H1 (cell line): Measurements from ENCODE around the gene ZRANB3. TPM values are rescaled to one million over a fixed set of nuclear protein-coding genes. Genes with fewer than 3 reads are reported as not detected.

ENCODE experiments used
- CTCF ChIA-PET: fragments of 300-600 bp; sonication (Branson Sonifier 250); formaldehyde crosslinking; loops from one replicate; lab custom pipeline; 2021; ENCODE audit not compliant: partially characterized antibody; lab: Charles Lee
- POLR2A ChIA-PET: fragments of 300-600 bp; sonication (Branson Sonifier 250); formaldehyde crosslinking; loops from one replicate; lab custom pipeline; 2021; ENCODE audit warnings: inconsistent platforms; ENCODE audit not compliant: partially characterized antibody; lab: Charles Lee
- DNase-seq, 2 experiments: peaks; one replicate each; pipeline versions ENCODE4 v3.0.0 to v3.0.0-alpha.2; 2010 to 2022; ENCODE audit warnings: low spot score in 2 of 2, low read depth in 1 of 2, mixed read lengths in 1 of 2
- FAIRE-seq: peaks from 2 replicates; lab custom pipeline; 2011; peaks lifted over from hg19 to GRCh38; lab: Jason Lieb, UNC
- H2AFZ ChIP-seq: 2 replicates; pipeline ENCODE4 v1.8.1; 2012; ENCODE audit warnings: low read length, inconsistent platforms
- H2AK5ac ChIP-seq: 2 replicates; pipeline ENCODE4 v1.6.1; 2013; ENCODE audit warnings: low read depth, low read length
- H2BK120ac ChIP-seq: replicated peaks from 2 replicates; pipeline ENCODE3; 2013; ENCODE audit warnings: low read depth, low read length, inconsistent platforms
- H2BK12ac ChIP-seq: 2 replicates; pipeline ENCODE4 v1.6.1; 2013; ENCODE audit warnings: low read depth, low read length
- H2BK15ac ChIP-seq: 2 replicates; pipeline ENCODE4 v1.6.1; 2013; ENCODE audit warnings: low read length
- H2BK20ac ChIP-seq: 2 replicates; pipeline ENCODE4 v1.6.1; 2013; ENCODE audit warnings: low read length
- H2BK5ac ChIP-seq: 2 replicates; pipeline ENCODE4 v1.6.1; 2013; ENCODE audit warnings: low read depth, low read length
- H3K14ac ChIP-seq: 2 replicates; pipeline ENCODE4 v1.6.1; 2013; ENCODE audit warnings: inconsistent platforms; ENCODE audit not compliant: insufficient read length
- H3K18ac ChIP-seq: 2 replicates; pipeline ENCODE4 v1.6.1; 2013; ENCODE audit warnings: low read length; ENCODE audit errors: extremely low read depth
- H3K23ac ChIP-seq: 2 replicates; pipeline ENCODE4 v1.6.1; 2013; ENCODE audit warnings: inconsistent platforms; ENCODE audit not compliant: insufficient read length
- H3K23me2 ChIP-seq: 2 replicates; pipeline ENCODE4 v1.6.1; 2013; ENCODE audit warnings: low read depth, low read length
- H3K27ac ChIP-seq: 2 replicates; pipeline ENCODE4 v1.6.1; 2011; ENCODE audit warnings: low read depth, low read length, inconsistent platforms
- H3K27me3 ChIP-seq, 4 experiments: replicated peaks in 1 of 4; 1 replicate in 1 of 4; 2 replicates in 3 of 4; pipeline versions ENCODE4 v1.6.1 to v1.8.1; 2011 to 2013; ENCODE audit warnings: low read length in 3 of 4, mild to moderate bottlenecking in 3 of 4, inconsistent platforms in 2 of 4, mixed read lengths in 2 of 4, moderate library complexity in 1 of 4; ENCODE audit not compliant: control insufficient read depth in 3 of 4, insufficient read depth in 3 of 4; ENCODE audit errors: extremely low read depth in 1 of 4
- H3K36me3 ChIP-seq, 4 experiments: 2 replicates each; pipeline versions ENCODE4 v1.6.1 to v1.8.1; 2011 to 2013; ENCODE audit warnings: mild to moderate bottlenecking in 4 of 4, low read length in 3 of 4, moderate library complexity in 2 of 4, control low read depth in 1 of 4, inconsistent platforms in 1 of 4; ENCODE audit not compliant: insufficient read depth in 4 of 4, control insufficient read depth in 2 of 4
- H3K4ac ChIP-seq: replicated peaks from 2 replicates; pipeline ENCODE3; 2013; ENCODE audit warnings: low read length, low read depth, mixed read lengths, inconsistent platforms; ENCODE audit not compliant: insufficient read length
- H3K4me1 ChIP-seq, 4 experiments: replicated peaks in 1 of 4; 1 replicate in 1 of 4; 2 replicates in 3 of 4; pipeline versions ENCODE4 v1.6.1 to v1.8.1; 2011 to 2013; ENCODE audit warnings: low read length in 3 of 4, inconsistent platforms in 2 of 4, mixed read lengths in 1 of 4; ENCODE audit not compliant: insufficient read depth in 4 of 4, control insufficient read depth in 3 of 4
- H3K4me2 ChIP-seq, 2 experiments: 2 replicates each; pipeline versions ENCODE4 v1.6.1 to v1.8.1; 2011 to 2013; ENCODE audit warnings: low read depth in 2 of 2, low read length in 2 of 2, control low read depth in 1 of 2, inconsistent platforms in 1 of 2, mild to moderate bottlenecking in 1 of 2; ENCODE audit not compliant: insufficient read depth in 1 of 2
- H3K4me3 ChIP-seq, 4 experiments: fragments of 200-600, 300-600 bp in 1 of 4; sonication (generic), shearing (Covaris generic), sonication (Bioruptor Twin) in 1 of 4; 2 replicates each; pipeline versions ENCODE4 v1.5.1 to v1.8.1; 2011 to 2016; ENCODE audit warnings: low read length in 4 of 4, low read depth in 3 of 4, control low read depth in 2 of 4, inconsistent platforms in 2 of 4, mild to moderate bottlenecking in 2 of 4, mixed read lengths in 1 of 4, moderate library complexity in 1 of 4; ENCODE audit not compliant: insufficient read depth in 2 of 4; ENCODE audit errors: extremely low read depth in 1 of 4
- H3K56ac ChIP-seq: replicated peaks from 2 replicates; pipeline ENCODE3; 2013; ENCODE audit warnings: low read depth, mild to moderate bottlenecking, mixed read lengths, low read length, inconsistent platforms; ENCODE audit not compliant: insufficient read length
- H3K79me1 ChIP-seq: 2 replicates; pipeline ENCODE4 v1.6.1; 2013; ENCODE audit warnings: low read depth, low read length, control low read depth
- H3K79me2 ChIP-seq, 2 experiments: 2 replicates each; pipeline versions ENCODE4 v1.6.1 to v1.8.1; 2012 to 2013; ENCODE audit warnings: low read length in 2 of 2, mild to moderate bottlenecking in 2 of 2, inconsistent platforms in 1 of 2; ENCODE audit not compliant: insufficient read depth in 2 of 2, control insufficient read depth in 1 of 2
- H3K9ac ChIP-seq, 4 experiments: replicated peaks in 1 of 4; 1 replicate in 1 of 4; 2 replicates in 3 of 4; pipeline versions ENCODE4 v1.6.1 to v1.8.1; 2011 to 2013; ENCODE audit warnings: low read depth in 3 of 4, low read length in 3 of 4, control low read depth in 2 of 4, mild to moderate bottlenecking in 2 of 4, moderate library complexity in 2 of 4, inconsistent platforms in 1 of 4; ENCODE audit errors: extremely low read depth in 1 of 4
- H3K9me3 ChIP-seq, 2 experiments: 2 replicates each; pipeline versions ENCODE4 v1.6.1 to v1.8.1; 2012 to 2013; ENCODE audit warnings: mild to moderate bottlenecking in 2 of 2, moderate library complexity in 2 of 2, control low read depth in 1 of 2, inconsistent platforms in 1 of 2, low read depth in 1 of 2, low read length in 1 of 2, mixed read lengths in 1 of 2; ENCODE audit not compliant: insufficient read depth in 2 of 2
- H4K20me1 ChIP-seq, 2 experiments: replicated peaks in 1 of 2; 2 replicates each; pipeline versions ENCODE3 to v1.8.1; 2011 to 2013; ENCODE audit warnings: inconsistent platforms in 2 of 2, low read length in 2 of 2, mild to moderate bottlenecking in 1 of 2; ENCODE audit not compliant: insufficient read depth in 2 of 2, control insufficient read depth in 1 of 2
- H4K5ac ChIP-seq: 2 replicates; pipeline ENCODE4 v1.6.1; 2013; ENCODE audit warnings: low read length, low read depth, mixed read lengths, inconsistent platforms; ENCODE audit not compliant: insufficient read length
- H4K8ac ChIP-seq: 2 replicates; pipeline ENCODE4 v1.8.0; 2013; ENCODE audit warnings: mild to moderate bottlenecking, moderate library complexity, low read length, inconsistent platforms; ENCODE audit not compliant: insufficient read depth; ENCODE audit errors: extremely low read depth
- H4K91ac ChIP-seq: replicated peaks from 2 replicates; pipeline ENCODE3; 2013; ENCODE audit warnings: low read length, mixed read lengths, inconsistent platforms; ENCODE audit not compliant: insufficient read length
- ASH2L ChIP-seq: fragments of 200-600, 300-600 bp; sonication (generic); IDR thresholded peaks from one replicate; pipeline ENCODE4 v1.7.1; 2017; ENCODE audit warnings: low read length
- ATF3 ChIP-seq: IDR thresholded peaks from 2 replicates; pipeline ENCODE4 v1.6.1; 2011; ENCODE audit warnings: low read depth, mild to moderate bottlenecking, low read length; ENCODE audit not compliant: insufficient read depth
- CBX8 ChIP-seq: fragments of 300-800, 300-1000 bp; sonication (generic); IDR thresholded peaks from 2 replicates; pipeline ENCODE4 v1.7.1; 2016; ENCODE audit warnings: low read depth, low read length, borderline replicate concordance
- CREB1 ChIP-seq: IDR thresholded peaks from 2 replicates; pipeline ENCODE4 v1.6.1; 2012; ENCODE audit warnings: inconsistent platforms
- GABPA ChIP-seq: IDR thresholded peaks from 2 replicates; pipeline ENCODE4 v1.6.1; 2011; ENCODE audit warnings: mild to moderate bottlenecking, low read length, moderate library complexity, borderline replicate concordance; ENCODE audit not compliant: insufficient read depth
- MAFK ChIP-seq: IDR thresholded peaks from 2 replicates; pipeline ENCODE4 v1.6.1; 2012; ENCODE audit warnings: low read depth, mild to moderate bottlenecking, improper control_type of control experiment, low read length
- POLR2A ChIP-seq, 2 experiments: IDR thresholded peaks; 1 replicate in 1 of 2; 2 replicates in 1 of 2; pipeline ENCODE4 v1.6.1; 2011; ENCODE audit warnings: low read depth in 2 of 2, low read length in 2 of 2, mild to moderate bottlenecking in 2 of 2; ENCODE audit errors: control extremely low read depth in 1 of 2
- RAD21 ChIP-seq, 2 experiments: IDR thresholded peaks in 1 of 2; conservative IDR thresholded peaks in 1 of 2; 2 replicates each; pipeline ENCODE4 v1.6.1; 2011; ENCODE audit warnings: low read depth in 2 of 2, low read length in 2 of 2, improper control_type of control experiment in 1 of 2, inconsistent platforms in 1 of 2, mild to moderate bottlenecking in 1 of 2, moderate library complexity in 1 of 2
- SAP30 ChIP-seq: fragments of 300-600 bp; sonication (generic); IDR thresholded peaks from 2 replicates; pipeline ENCODE4 v1.7.1; 2012; ENCODE audit warnings: low read length, moderate library complexity, mild to moderate bottlenecking, inconsistent platforms; ENCODE audit not compliant: insufficient read depth, insufficient replicate concordance
- SIRT6 ChIP-seq: IDR thresholded peaks from one replicate; pipeline ENCODE4 v1.7.1; 2012; ENCODE audit warnings: low read length, inconsistent platforms
- SP1 ChIP-seq: IDR thresholded peaks from 2 replicates; pipeline ENCODE4 v1.6.1; 2011; ENCODE audit warnings: low read depth, low read length
- SP2 ChIP-seq: IDR thresholded peaks from 2 replicates; pipeline ENCODE4 v1.6.1; 2012; ENCODE audit warnings: mild to moderate bottlenecking, low read length, inconsistent platforms
- TAF1 ChIP-seq: IDR thresholded peaks from 2 replicates; pipeline ENCODE4 v1.6.1; 2011; ENCODE audit warnings: mild to moderate bottlenecking, low read depth, low read length
- WGBS, 2 experiments: shearing (Covaris generic) in 1 of 2; methylation state at CpG; one replicate each; pipeline versions ENCODE4 v1.1.6 to v1.1.7; 2013 to 2015; ENCODE audit warnings: low lambda C conversion rate in 2 of 2, mixed read lengths in 2 of 2, inconsistent platforms in 1 of 2, low coverage in 1 of 2, missing lambda C conversion rate in 1 of 2; ENCODE audit not compliant: insufficient replicate concordance in 2 of 2, insufficient coverage in 1 of 2, insufficient read length in 1 of 2; ENCODE audit errors: extremely low coverage in 1 of 2, missing lambda C conversion rate in 1 of 2; 5-methylcytosine and 5-hydroxymethylcytosine counted together
- polyA plus RNA-seq, 7 experiments: library from polyadenylated mRNA; depleted of rRNA in 3 of 7; stranded (reverse) in 5 of 7; unstranded in 2 of 7; fragments of >200 nt in 5 of 7; fragments of 200-250 nt in 2 of 7; gene quantifications; 1 replicate in 5 of 7; 2 replicates in 1 of 7; 4 replicates in 1 of 7; pipeline versions ENCODE4 v1.2.1 to v1.2.3, GENCODE V29; 2011 to 2013; ENCODE audit warnings: missing spikeins in 2 of 7, mixed read lengths in 2 of 7
- total RNA-seq: library from RNA; stranded (reverse); fragmentation: NEBNext Ultra II Directional; extraction: Animal tissue kit (Norgen Biotek cat#: 25700); gene quantifications from 2 replicates; pipeline ENCODE4 v1.2.1, GENCODE V29; 2021
- TF ChIP-seq, protein P1 (sequence below): IDR thresholded peaks from 2 replicates; pipeline ENCODE4 v1.6.1; 2011; ENCODE audit warnings: low read length, improper control_type of control experiment

Gene ZRANB3
- total and polyA plus RNA-seq, 2 of the 8 experiments (the other 6 are each of a cell fraction or from before 2014, with no cell fraction given) = 4.5 to 19.3 TPM

GRCh38 chr2:135159191-135159590 lies 371.8 kb downstream of the ZRANB3 start:
- CTCF ChIA-PET = interaction anchor here (1.3 kb wide), 1 partner anchor 10 kb away, joined by 3 read pairs; no protein-coding TSS in a partner anchor
- no peak overlapping the region for H3K18ac ChIP-seq
- TF ChIP-seq RAD21 (IDR thresholded peaks at IDR 0.05 in 1 of 2, conservative IDR thresholded peaks at IDR 0.05 in 1 of 2; ENCODE audit: low read depth in 2 of 2, low read length in 2 of 2) = no peak
- no peak for TF ChIP-seq CREB1
- TF ChIP-seq CBX8 = no peak
- TF ChIP-seq ATF3 = no peak
- no peak for TF ChIP-seq ASH2L
- TF ChIP-seq TAF1 = no peak
- TF ChIP-seq GABPA = no peak
- no peak for TF ChIP-seq SIRT6
- no peak for TF ChIP-seq MAFK
- TF ChIP-seq, protein P1, sequence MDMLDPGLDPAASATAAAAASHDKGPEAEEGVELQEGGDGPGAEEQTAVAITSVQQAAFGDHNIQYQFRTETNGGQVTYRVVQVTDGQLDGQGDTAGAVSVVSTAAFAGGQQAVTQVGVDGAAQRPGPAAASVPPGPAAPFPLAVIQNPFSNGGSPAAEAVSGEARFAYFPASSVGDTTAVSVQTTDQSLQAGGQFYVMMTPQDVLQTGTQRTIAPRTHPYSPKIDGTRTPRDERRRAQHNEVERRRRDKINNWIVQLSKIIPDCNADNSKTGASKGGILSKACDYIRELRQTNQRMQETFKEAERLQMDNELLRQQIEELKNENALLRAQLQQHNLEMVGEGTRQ = no peak
- TF ChIP-seq POLR2A (IDR thresholded peaks at IDR 0.05; ENCODE audit: control extremely low read depth in 1 of 2, low read depth in 2 of 2, low read length in 2 of 2) = no peak
- TF ChIP-seq SP2 = no peak
- no peak for TF ChIP-seq SP1
- no peak for TF ChIP-seq SAP30

More at GRCh38 chr2:135159191-135159590, 371.8 kb downstream of the ZRANB3 start:
- 80% methylated on average over 2 of the region's 2 CpGs; no CpG with 5 or more reads in 1 of the 2 experiments for WGBS, 2 experiments
- H3K23me2 ChIP-seq = no peaks in the 10 kb centered on the region
- no peaks in the 10 kb centered on the region for H3K79me2 ChIP-seq
- peak overlapping the region in 1 of 4 experiments; percentile 34; a peak in 1 of 7 replicates for H3K9ac ChIP-seq
- H3K4ac ChIP-seq = no peak overlapping the region
- H4K20me1 ChIP-seq = no peaks in the 10 kb centered on the region
- no peak overlapping the region for H2BK15ac ChIP-seq
- no peak overlapping the region for H3K23ac ChIP-seq
- no peak overlapping the region for H2BK20ac ChIP-seq
- H3K27me3 ChIP-seq = peaks cover 0 to 2% (median 0%) of the 10 kb centered on the region in 4 experiments; a peak in 1 of 7 replicates
- H3K79me1 ChIP-seq = no peaks in the 10 kb centered on the region
- no peak overlapping the region for H3K27ac ChIP-seq
- DNase-seq = no peak
- no peak overlapping the region for H2AK5ac ChIP-seq
- no peak overlapping the region for H3K4me3 ChIP-seq
- H2AFZ ChIP-seq = no peak overlapping the region
- no peak overlapping the region for H4K8ac ChIP-seq
- POLR2A ChIA-PET = no interaction called here
- peaks cover 0 to 46% (median 2%) of the 10 kb centered on the region in 4 experiments; a peak in 3 of 8 replicates for H3K36me3 ChIP-seq
- no peak overlapping the region for H2BK12ac ChIP-seq
- H2BK120ac ChIP-seq = no peak overlapping the region
- H3K9me3 ChIP-seq = no peaks in the 10 kb centered on the region
- H4K5ac ChIP-seq = no peak overlapping the region
- no peak overlapping the region for H4K91ac ChIP-seq
- H3K4me1 ChIP-seq = no peaks in the 10 kb centered on the region
- FAIRE-seq = no peak
- no peak overlapping the region for H3K14ac ChIP-seq
- H3K4me2 ChIP-seq = no peak overlapping the region
- no peak overlapping the region for H3K56ac ChIP-seq
- H2BK5ac ChIP-seq = no peak overlapping the region
